ENCODE data around the gene CHST6.

The CHST6 gene

GRCh38 chr16:75534560-75535205 lies 39.4 kb upstream of the CHST6 start:
- DNase-seq (ENCODE audit: low read depth) = no peak
- TF ChIP-seq CTCF (conservative IDR thresholded peaks at IDR 0.05; ENCODE audit: low read depth, low read length) = no peak
- no peak overlapping the region for H3K4me3 ChIP-seq (ENCODE audit: low read length)

- TF ChIP-seq CTCF (conservative IDR thresholded peaks at IDR 0.05; ENCODE audit: low read depth, low read length) = no peak
- H3K4me3 ChIP-seq (ENCODE audit: low read length) = no peak overlapping the region
- no peak for DNase-seq (ENCODE audit: low read depth)
Measured at GRCh38 chr16:75532791-75533190, 37.5 kb upstream of the CHST6 start.

GRCh38 chr16:75532142-75532765 lies 37.0 kb upstream of the CHST6 start:
- DNase-seq (ENCODE audit: low read depth) = no peak
- no peak overlapping the region for H3K4me3 ChIP-seq (ENCODE audit: low read length)
- TF ChIP-seq CTCF (conservative IDR thresholded peaks at IDR 0.05; ENCODE audit: low read depth, low read length) = no peak

GRCh38 chr16:75529959-75530358 lies 34.7 kb upstream of the CHST6 start:
- TF ChIP-seq CTCF (conservative IDR thresholded peaks at IDR 0.05; ENCODE audit: low read depth, low read length) = no peak
- H3K4me3 ChIP-seq (ENCODE audit: low read length) = no peak overlapping the region
- DNase-seq (ENCODE audit: low read depth) = no peak

- no peak for TF ChIP-seq CTCF (conservative IDR thresholded peaks at IDR 0.05; ENCODE audit: low read depth, low read length)
- no peak overlapping the region for H3K4me3 ChIP-seq (ENCODE audit: low read length)
- DNase-seq (ENCODE audit: low read depth) = no peak
Measured at GRCh38 chr16:75529056-75529905, 34.0 kb upstream of the CHST6 start.

GRCh38 chr16:75527825-75528299 lies 32.6 kb upstream of the CHST6 start:
- DNase-seq (ENCODE audit: low read depth) = no peak
- no peak for TF ChIP-seq CTCF (conservative IDR thresholded peaks at IDR 0.05; ENCODE audit: low read depth, low read length)
- no peak overlapping the region for H3K4me3 ChIP-seq (ENCODE audit: low read length)

All from retinal pigment epithelial cell (primary cell).